ENCODE measurements around the gene COMMD1.
"Not testable (repeated sequence)": the region's sequence is repeated elsewhere in the genome, so short reads cannot be mapped to it uniquely, and the experiment has no call there.

Gene COMMD1

GRCh38 chr2:61905372-61906185, at the start of gene COMMD1:
COMMD1 (plus strand) TSS chr2:61905674; CDS start chr2:61905679, 5 bp downstream.
- peak; percentile 68 to 78 for DNase-seq

GRCh38 chr2:61857224-61857623, 48.2 kb upstream of the COMMD1 start:
- DNase-seq: no peak

GRCh38 chr2:61862085-61862484, 43.4 kb upstream of the COMMD1 start:
- no peak for DNase-seq

GRCh38 chr2:61866482-61867089, 38.9 kb upstream of the COMMD1 start:
- not testable (repeated sequence) for DNase-seq

GRCh38 chr2:61876400-61876799, 29.1 kb upstream of the COMMD1 start:
- no peak for DNase-seq

GRCh38 chr2:61877571-61878245, 27.8 kb upstream of the COMMD1 start:
- DNase-seq: no peak

GRCh38 chr2:61878761-61879160, 26.7 kb upstream of the COMMD1 start:
- no peak for DNase-seq

GRCh38 chr2:61879351-61879750, 26.1 kb upstream of the COMMD1 start:
- DNase-seq: not testable (repeated sequence)

- DNase-seq: no peak
These were observed 22.6 kb upstream of the COMMD1 start for GRCh38 chr2:61882850-61883249.

- no peak for DNase-seq
These were observed 19.4 kb upstream of the COMMD1 start for GRCh38 chr2:61885896-61886603.

GRCh38 chr2:61887717-61888266, 17.7 kb upstream of the COMMD1 start:
- no peak for DNase-seq

- peak; percentile 84 for DNase-seq
These were observed 17.0 kb upstream of the COMMD1 start, which contains the start of gene CCT4 for GRCh38 chr2:61888267-61889055. CCT4 (minus strand) TSS chr2:61888656; CDS start chr2:61888507, 149 bp downstream.

- DNase-seq: peak; percentile 66 to 74
These were observed 6.7 kb upstream of the COMMD1 start for GRCh38 chr2:61898810-61899209.

GRCh38 chr2:61900281-61900680, 5.2 kb upstream of the COMMD1 start:
- DNase-seq: no peak

GRCh38 chr2:61906186-61906470, 654 bp downstream of the COMMD1 start:
- DNase-seq: no peak

GRCh38 chr2:61909116-61909515, 3.6 kb downstream of the COMMD1 start:
- no peak for DNase-seq

GRCh38 chr2:61910603-61911002, 5.1 kb downstream of the COMMD1 start:
- DNase-seq: peak; percentile 18 to 28

- peak; percentile 45 to 56 for DNase-seq
These were observed 6.0 kb downstream of the COMMD1 start for GRCh38 chr2:61911510-61911909.

GRCh38 chr2:61914794-61915193, 9.3 kb downstream of the COMMD1 start:
- DNase-seq: not testable (repeated sequence)

- DNase-seq: no peak
These were observed 15.1 kb downstream of the COMMD1 start for GRCh38 chr2:61920548-61920947.

- no peak for DNase-seq
These were observed 17.2 kb downstream of the COMMD1 start for GRCh38 chr2:61922714-61923113.

All from Kasumi-1 (cell line).